Measurements from ENCODE around the gene UQCR11. TPM values are rescaled to one million over a fixed set of nuclear protein-coding genes. Genes with fewer than 3 reads are reported as not detected.

Gene UQCR11
- total and polyA plus RNA-seq, 2 of the 8 experiments (the other 6 are each of a cell fraction or from before 2014, with no cell fraction given): 162 to 171 TPM

DNA sequence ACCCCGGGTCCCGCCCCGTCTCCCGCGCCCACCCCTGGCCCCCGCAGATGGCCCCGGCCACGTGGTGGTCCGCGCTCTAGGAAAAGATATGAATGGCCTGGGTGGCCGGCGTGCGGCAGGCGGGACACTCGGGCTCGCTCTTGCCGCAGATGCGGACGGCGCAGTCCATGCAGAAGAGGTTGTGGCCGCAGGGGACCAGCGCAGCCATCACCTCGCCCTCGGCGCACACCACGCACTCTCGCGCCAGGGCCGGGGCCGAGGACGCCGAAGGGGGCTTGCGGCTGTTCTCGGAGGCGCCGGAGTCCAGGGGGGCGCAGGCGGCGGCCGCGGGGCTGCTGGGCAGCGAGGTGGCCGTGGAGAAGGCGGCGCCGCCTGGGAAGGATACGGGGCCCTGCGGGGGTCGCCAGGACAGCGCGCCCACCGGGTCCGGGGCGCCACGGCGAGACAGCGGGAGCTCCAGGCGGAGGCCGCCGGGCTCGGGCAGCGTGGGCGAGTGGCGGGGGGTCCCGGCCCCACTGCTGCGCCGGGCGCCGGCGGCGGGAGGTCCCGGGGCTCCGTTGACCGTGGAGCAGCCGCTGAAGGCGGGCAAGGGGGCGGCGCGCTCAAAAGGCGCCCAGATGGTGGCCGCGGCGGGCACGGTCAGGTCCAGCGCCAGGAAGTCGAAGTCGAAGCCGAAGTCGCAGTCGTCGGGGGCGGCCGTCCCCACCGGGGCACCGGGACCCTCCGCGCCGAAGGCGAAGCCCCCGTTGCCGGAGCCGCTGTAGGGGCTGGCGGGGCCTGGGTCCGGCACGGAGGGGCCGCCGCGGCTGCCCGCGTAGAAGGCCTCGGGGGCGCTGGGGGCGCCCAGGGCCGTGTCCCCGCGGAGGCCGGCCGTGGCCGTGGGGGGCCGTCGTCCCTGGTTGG, 49.5 kb downstream of the UQCR11 start:
- ChIA-PET CTCF (ENCODE audit: partially characterized antibody) (no interaction called here), POLR2A (ENCODE audit: partially characterized antibody) (interaction anchor here (0.6 kb wide), 1 partner anchor 8 kb away, joined by 3 read pairs; no protein-coding TSS in a partner anchor)
- H2BK5ac ChIP-seq (ENCODE audit: low read depth, low read length): no peak overlapping the region
- H3K27me3 ChIP-seq (replicated peaks in 1 of 4; ENCODE audit: control insufficient read depth in 3 of 4, extremely low read depth in 1 of 4, insufficient read depth in 3 of 4, low read length in 3 of 4): no peaks in the 10 kb centered on the region
- FAIRE-seq (no peak), DNase-seq (ENCODE audit: low read depth in 1 of 2, low spot score in 2 of 2) (no peak)
- H3K56ac ChIP-seq (replicated peaks; ENCODE audit: insufficient read length, low read depth, low read length): no peak overlapping the region
- H3K27ac ChIP-seq (ENCODE audit: low read depth, low read length): no peak overlapping the region
- H2BK20ac ChIP-seq (ENCODE audit: low read length): no peak overlapping the region
- no peak overlapping the region for H2AK5ac ChIP-seq (ENCODE audit: low read depth, low read length)
- H3K14ac ChIP-seq (ENCODE audit: insufficient read length): no peak overlapping the region
- no peak overlapping the region for H4K5ac ChIP-seq (ENCODE audit: insufficient read length, low read depth, low read length)
- H2BK12ac ChIP-seq (ENCODE audit: low read depth, low read length): no peak overlapping the region
- no peak overlapping the region for H4K91ac ChIP-seq (replicated peaks; ENCODE audit: insufficient read length, low read length)
- no peak overlapping the region for H3K18ac ChIP-seq (ENCODE audit: extremely low read depth, low read length)
- no peaks in the 10 kb centered on the region for H3K23me2 ChIP-seq (ENCODE audit: low read depth, low read length)
- no peak overlapping the region for H2AFZ ChIP-seq (ENCODE audit: low read length)
- no peak overlapping the region; the same call in 1 of the 2 replicates for H4K8ac ChIP-seq (ENCODE audit: extremely low read depth, insufficient read depth, low read length)
- no peak overlapping the region for H2BK120ac ChIP-seq (replicated peaks; ENCODE audit: low read depth, low read length)
- no peak overlapping the region for H3K4me3 ChIP-seq (ENCODE audit: extremely low read depth in 1 of 4, insufficient read depth in 2 of 4, low read depth in 3 of 4, low read length in 4 of 4)
- H3K23ac ChIP-seq (ENCODE audit: insufficient read length): no peak overlapping the region
- no peak overlapping the region for H3K4me2 ChIP-seq (ENCODE audit: insufficient read depth in 1 of 2, low read depth in 2 of 2, low read length in 2 of 2)
- H3K79me1 ChIP-seq (ENCODE audit: low read depth, low read length): peaks cover 15% of the 10 kb centered on the region
- peaks cover 0 to 16% (median 1%) of the 10 kb centered on the region in 4 experiments; a peak in 4 of 8 replicates for H3K36me3 ChIP-seq (ENCODE audit: control insufficient read depth in 2 of 4, insufficient read depth in 4 of 4, low read length in 3 of 4)
- H3K4me1 ChIP-seq (replicated peaks in 1 of 4; ENCODE audit: control insufficient read depth in 3 of 4, insufficient read depth in 4 of 4, low read length in 3 of 4): no peaks in the 10 kb centered on the region; a peak in 1 of 7 replicates
- no peak overlapping the region for H2BK15ac ChIP-seq (ENCODE audit: low read length)
- no peaks in the 10 kb centered on the region for H3K9me3 ChIP-seq (ENCODE audit: insufficient read depth in 2 of 2, low read depth in 1 of 2, low read length in 1 of 2)
- H3K79me2 ChIP-seq (ENCODE audit: control insufficient read depth in 1 of 2, insufficient read depth in 2 of 2, low read length in 2 of 2): peaks cover 0 to 18% of the 10 kb centered on the region in 2 experiments; a peak in 2 of 4 replicates
- WGBS, 2 experiments (ENCODE audit: extremely low coverage in 1 of 2, insufficient coverage in 1 of 2, insufficient read length in 1 of 2, insufficient replicate concordance in 2 of 2, low coverage in 1 of 2, low lambda C conversion rate in 2 of 2, missing lambda C conversion rate in 1 of 2): 94% methylated on average over 22 of the region's 121 CpGs; no CpG with 5 or more reads in 1 of the 2 experiments
- H4K20me1 ChIP-seq (replicated peaks in 1 of 2; ENCODE audit: control insufficient read depth in 1 of 2, insufficient read depth in 2 of 2, low read length in 2 of 2): peaks cover 13 to 30% of the 10 kb centered on the region in 2 experiments
- H3K9ac ChIP-seq (replicated peaks in 1 of 4; ENCODE audit: extremely low read depth in 1 of 4, low read depth in 3 of 4, low read length in 3 of 4): no peak overlapping the region
- no peak overlapping the region for H3K4ac ChIP-seq (replicated peaks; ENCODE audit: insufficient read length, low read depth, low read length)
- TF ChIP-seq GTF2F1 (IDR thresholded peaks at IDR 0.05; ENCODE audit: borderline replicate concordance, low read depth, low read length) (no peak), EP300 (IDR thresholded peaks at IDR 0.05; ENCODE audit: borderline replicate concordance in 1 of 2, low read depth in 2 of 2, low read length in 2 of 2) (no peak), KDM1A (IDR thresholded peaks at IDR 0.05; ENCODE audit: borderline replicate concordance, low read length) (no peak), KDM5A (IDR thresholded peaks at IDR 0.05; ENCODE audit: low read length) (no peak), CTBP2 (IDR thresholded peaks at IDR 0.05; ENCODE audit: borderline replicate concordance, insufficient read depth, insufficient read length, low read length) (no peak), CHD2 (IDR thresholded peaks at IDR 0.05; ENCODE audit: low read length) (no peak), BCL11A (IDR thresholded peaks at IDR 0.05; ENCODE audit: low read depth in 2 of 2, low read length in 2 of 2) (no peak), SP1 (IDR thresholded peaks at IDR 0.05; ENCODE audit: low read depth, low read length) (no peak), ZNF274 (IDR thresholded peaks at IDR 0.05; ENCODE audit: borderline replicate concordance, extremely low read depth, low read length) (no peak), JUN (IDR thresholded peaks at IDR 0.05; ENCODE audit: low read depth, low read length) (no peak), YY1 (IDR thresholded peaks at IDR 0.05; ENCODE audit: low read depth, low read length) (no peak), POLR2AphosphoS5 (IDR thresholded peaks at IDR 0.05; ENCODE audit: low read depth, low read length) (no peak), TCF12 (IDR thresholded peaks at IDR 0.05; ENCODE audit: low read depth, low read length) (no peak)
